Medulla oblongata (tissue), 1 donor: ENCODE results near the gene CCDC71L.
A peak's percentile ranks its signal among the peaks of the same experiment; 100 is the strongest.

Experiments used
- DNase-seq: peaks from one replicate; pipeline ENCODE4 v3.0.0-alpha.2; 2015; ENCODE audit errors: extremely low spot score

The CCDC71L gene

DNA sequence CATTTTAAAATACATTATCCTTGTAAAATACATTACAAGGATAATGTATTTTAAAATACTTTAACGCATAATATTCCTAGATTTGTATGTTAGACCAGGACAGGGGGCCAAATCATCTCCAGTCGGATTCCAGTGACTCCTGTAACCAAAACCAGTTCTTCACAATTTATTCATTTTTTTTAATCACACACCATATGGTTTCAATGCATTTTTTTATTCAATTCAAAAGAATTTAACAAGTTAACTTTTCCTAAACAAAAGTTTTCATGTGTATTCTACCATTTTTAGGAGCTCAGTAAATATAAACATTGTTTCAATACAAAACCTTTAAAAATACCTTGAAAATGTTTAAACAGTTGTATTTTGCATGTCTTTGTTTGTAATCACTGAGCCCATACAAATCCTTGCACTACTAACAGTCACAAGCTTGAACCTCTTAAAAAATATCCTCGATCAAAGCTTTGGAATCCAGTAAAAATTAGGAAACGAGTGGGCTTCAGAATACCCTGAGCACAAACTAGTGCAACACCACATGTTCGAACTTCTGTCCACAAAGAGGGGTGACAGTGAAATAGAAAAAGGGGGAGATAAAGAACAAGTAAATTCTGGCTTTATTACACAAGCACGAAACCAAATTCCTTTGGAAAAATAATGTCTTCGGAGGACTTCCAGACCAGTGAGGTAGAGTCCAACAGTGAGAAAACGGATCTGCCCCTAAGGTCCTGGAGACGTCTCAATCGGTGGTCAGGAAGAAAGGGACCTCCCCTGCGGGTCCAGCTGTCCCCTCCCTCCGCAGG, 1.6 kb downstream of the CCDC71L start:
- DNase-seq, result peak; percentile 8

DNA sequence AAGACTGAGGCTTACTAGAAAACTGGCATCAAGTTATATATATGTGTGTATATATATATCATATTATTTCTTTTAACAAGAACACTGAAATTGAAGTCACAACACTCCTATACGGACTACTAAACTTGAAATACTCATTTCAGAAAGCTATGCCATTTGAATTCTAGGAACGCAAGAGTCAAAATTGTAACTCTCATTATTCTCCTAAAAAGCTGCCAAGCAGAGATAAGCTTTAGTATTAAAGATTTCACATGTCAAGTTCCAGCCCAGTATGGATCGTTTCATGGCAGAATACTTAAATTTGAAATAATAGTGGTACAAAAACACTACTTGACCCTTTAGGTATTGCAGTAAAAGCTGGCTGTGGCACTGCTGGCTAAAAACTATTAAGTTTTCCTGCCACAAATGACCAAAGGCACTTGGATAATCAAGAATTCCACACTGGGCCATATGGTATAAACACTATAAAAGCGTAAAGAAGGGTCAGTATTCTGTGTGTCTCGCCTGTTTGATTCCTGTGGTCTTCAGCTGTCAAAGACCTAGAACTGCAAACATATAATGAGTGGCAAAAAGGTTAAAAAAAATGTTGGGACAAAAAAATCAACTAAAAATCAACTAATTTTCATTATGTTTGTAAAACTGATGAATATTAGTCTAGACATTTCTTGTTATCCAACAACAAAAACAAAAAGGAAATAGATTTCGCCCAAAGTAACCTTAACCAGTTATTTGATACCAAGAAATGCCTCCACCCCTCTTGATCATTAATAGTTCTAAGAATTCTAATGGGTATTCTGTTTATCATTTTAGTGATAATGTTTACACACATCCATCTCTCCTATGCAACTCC, 2.4 kb downstream of the CCDC71L start:
- no peak for DNase-seq

DNA sequence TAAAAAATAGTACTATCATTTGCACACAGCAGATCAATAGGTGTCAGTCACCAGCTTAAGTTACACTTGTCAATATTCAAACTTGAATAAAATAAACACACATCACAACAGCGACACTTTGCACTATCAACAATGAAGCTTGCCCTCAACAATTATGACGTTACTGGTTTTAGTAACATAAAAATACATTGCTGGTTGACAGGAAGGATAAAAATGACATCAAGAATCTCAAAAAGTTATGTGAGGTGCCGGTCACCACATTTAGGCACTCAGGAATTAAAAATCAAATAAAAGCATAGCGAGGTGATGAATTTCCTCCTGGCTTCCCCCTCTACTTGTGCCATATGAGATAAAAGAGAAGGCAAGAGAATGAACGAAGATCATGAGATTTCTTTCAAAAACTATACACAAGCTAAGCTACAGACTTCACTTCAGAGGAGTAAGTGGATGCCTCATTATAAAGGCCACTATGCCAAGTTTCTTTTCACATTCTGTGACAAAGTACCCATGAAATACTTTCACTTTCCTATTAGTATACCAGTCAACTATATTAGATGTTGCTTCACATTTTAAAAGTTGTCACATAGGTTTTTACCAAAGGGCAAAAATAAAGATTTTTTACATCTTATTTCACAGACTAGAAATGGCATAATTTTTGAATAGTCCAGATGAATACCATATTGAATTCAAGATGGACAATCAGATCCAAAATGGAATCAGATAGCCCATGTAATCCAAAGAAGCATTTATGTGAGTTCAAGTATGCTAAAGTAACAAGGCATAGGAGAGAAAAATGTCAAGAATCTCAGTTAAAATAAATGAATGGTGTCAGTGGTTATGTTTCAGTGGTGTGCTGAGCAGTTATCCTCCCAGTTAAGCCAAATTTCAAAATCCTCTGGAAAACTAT, 3.6 kb downstream of the CCDC71L start:
- no peak for DNase-seq

- no peak for DNase-seq
Observed at GRCh38 chr7:106655703-106656498, 5.1 kb downstream of the CCDC71L start.

DNA sequence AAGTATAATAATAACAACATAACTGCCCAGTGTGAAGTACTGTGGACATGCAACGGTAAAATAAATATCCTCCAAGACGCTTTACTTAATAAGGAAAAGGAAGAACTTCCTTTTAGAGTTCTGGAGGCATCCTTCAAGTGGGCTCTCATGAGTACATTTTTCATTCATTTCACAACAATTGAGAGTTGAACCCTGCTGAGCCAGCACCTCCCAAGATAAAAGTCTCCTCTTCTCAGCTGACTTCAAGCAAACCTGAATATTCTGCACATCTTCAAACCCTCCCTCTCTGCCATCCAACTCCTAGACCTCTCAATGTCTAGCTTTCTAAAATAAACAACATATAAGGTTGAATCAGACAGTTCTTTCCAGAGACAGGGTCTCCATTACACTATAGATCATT, 7.5 kb downstream of the CCDC71L start:
- no peak for DNase-seq

- DNase-seq, result no peak
Observed at GRCh38 chr7:106652909-106653308, 8.0 kb downstream of the CCDC71L start.

GRCh38 chr7:106652092-106652491, 8.9 kb downstream of the CCDC71L start:
- no peak for DNase-seq

DNA sequence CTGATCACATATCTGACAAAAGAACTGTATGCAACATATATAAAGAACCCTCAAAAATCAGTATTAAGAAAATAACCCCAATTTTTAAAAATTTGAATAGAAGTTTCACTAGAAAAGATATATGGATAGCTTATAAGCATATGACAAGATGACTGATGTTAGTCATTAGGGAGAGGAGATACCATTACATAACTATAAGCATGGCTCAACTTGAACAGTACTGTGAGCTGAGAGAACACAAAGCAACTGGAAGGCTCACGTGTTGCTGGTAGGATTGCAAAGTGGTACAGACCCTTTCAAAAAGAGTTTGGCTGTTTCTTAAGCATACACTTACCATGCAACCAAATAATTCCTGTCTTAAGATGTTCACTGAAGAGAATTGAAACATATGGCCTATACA, 14.7 kb downstream of the CCDC71L start:
- DNase-seq, result no peak

GRCh38 chr7:106644999-106645398, 16.0 kb downstream of the CCDC71L start:
- peak; percentile 58 for DNase-seq

- no peak for DNase-seq
Observed at GRCh38 chr7:106643216-106644000, 17.6 kb downstream of the CCDC71L start.

DNA sequence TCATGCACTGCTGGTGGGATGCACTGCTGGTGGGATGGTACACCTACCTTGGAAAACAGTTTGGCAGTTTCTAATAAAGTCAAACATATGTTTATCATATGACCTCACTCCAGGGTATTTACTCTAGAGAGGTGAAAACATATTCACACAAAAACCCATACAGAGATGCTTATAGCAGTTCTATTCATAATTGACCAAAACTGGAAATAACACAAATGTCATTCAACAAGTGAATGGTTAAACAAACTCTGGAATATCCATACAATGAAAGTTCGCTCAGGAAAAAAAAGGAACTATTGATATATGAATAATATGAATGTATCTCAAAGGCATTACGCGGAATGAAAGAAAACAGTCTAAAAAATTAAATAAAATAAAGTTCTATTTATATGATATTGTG, 19.5 kb downstream of the CCDC71L start:
- no peak for DNase-seq

- no peak for DNase-seq
Observed at GRCh38 chr7:106640368-106641141, 20.4 kb downstream of the CCDC71L start.

GRCh38 chr7:106639476-106640334, 21.3 kb downstream of the CCDC71L start:
- no peak for DNase-seq

- DNase-seq, result no peak
Observed at GRCh38 chr7:106635411-106635810, 25.5 kb downstream of the CCDC71L start.

DNA sequence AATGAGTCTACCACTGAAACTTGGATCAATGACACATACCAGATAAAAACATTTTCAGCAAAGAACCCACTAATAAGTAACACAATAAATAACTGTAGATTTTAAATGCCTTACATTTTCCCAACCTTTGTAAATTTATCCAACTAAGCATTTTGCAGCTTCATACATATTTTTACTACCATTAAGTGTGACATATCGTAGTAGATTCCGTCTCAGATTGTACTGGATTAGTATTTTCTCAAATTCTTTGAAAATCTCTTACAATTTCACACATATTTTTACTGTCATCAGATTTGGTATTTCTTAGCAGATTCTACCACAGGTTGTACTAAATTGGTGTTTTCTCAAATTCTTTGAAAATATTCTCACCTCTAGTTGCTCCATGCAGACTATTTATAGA, 26.0 kb downstream of the CCDC71L start:
- no peak for DNase-seq

DNA sequence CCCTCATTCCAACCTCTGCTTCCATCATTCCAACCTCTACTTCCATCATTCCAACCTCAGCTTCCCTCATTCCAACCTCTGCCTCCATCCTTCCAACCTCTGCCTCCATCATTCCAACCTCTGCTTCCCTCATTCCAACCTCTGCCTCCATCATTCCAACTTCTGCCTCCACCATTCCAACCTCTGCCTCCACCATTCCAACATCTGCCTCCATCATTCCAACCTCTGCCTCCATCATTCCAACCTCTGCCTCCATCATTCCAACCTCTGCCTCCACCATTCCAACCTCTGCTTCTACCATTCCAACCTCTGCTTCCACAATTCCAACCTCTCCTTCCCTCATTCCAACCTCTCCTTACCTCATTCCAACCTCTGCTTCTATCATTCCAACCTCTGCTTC, 30.3 kb downstream of the CCDC71L start:
- no peak for DNase-seq

GRCh38 chr7:106629516-106629915, 31.4 kb downstream of the CCDC71L start:
- no peak for DNase-seq

GRCh38 chr7:106626376-106627164, 34.4 kb downstream of the CCDC71L start:
- DNase-seq, result no peak
